ENCODE results near the gene DDHD1.
"Not testable (repeated sequence)": the region's sequence is repeated elsewhere in the genome, so short reads cannot be mapped to it uniquely, and the experiment has no call there.

DDHD1 gene

DNA sequence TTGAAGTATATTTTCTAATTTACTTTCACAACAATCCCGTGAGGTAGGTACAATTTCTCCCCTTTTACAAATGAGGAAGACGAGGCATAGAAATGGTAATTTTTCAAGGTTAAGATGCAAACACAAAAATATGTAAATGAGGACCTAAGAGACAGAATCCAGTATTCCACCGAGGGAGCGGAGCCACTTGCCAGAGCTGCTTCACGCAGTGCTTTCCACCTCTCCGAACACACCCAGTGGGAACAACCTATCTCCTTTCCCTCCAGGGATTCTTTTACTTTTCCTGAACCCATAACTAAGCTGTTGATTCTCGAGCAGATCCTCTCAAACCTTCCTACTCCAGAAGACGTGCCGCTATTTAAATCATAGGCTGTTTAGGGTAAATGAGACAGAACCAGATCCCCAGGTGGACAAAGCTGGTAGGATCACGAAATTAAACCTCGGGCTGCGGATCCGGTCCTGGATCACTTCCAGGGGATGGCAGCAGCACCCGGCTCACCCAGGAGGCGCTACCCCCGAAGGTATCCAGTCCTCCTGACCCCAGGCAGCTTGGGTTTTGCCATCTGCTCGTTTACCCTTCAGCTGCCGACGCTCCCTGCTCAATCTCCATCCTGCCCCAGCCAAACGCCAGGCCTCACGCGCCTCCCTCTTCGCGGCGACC, 1.5 kb downstream of the DDHD1 start:
- H3K79me2 ChIP-seq (ENCODE audit: control insufficient read depth, insufficient read depth, low read length, unreplicated experiment): peaks cover 43% of the 10 kb centered on the region
- H2AFZ ChIP-seq (ENCODE audit: low read length, unreplicated experiment): peak overlapping the region; percentile 55

DNA sequence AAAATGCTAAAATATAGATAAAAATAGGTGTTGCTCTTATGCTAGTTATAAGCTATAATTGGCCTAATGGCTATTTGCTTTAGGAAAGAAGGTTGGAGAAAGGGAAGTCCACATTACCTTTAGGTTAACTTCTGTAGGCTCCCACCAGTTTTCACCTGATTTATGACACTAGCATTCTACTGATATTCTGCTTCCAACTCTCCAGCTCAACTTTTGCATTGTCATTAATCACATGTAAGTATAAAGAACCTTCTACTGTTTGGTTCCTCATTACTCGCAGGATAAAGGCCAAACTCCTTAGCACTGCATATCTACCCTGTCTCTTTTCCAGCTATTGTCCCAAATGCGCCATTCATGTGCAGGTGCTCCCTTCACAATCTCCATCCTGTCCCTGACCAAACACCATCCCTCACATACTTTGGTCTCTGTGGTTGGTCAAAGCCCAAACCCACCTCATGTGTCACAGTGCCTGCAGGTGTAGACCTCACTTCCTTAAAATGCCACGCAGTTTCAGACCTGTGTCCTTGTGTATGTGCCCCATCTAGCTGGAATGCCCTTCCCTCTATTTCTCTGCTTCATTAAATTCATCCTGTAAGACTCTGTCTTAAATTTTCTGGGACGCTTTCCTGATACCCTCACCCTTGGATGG, 3.3 kb downstream of the DDHD1 start:
- no peaks in the 10 kb centered on the region for H3K27me3 ChIP-seq (ENCODE audit: insufficient read depth, low read length)
- no peak overlapping the region for H3K4me3 ChIP-seq (ENCODE audit: low read depth, low read length)
- no peaks in the 10 kb centered on the region for H3K36me3 ChIP-seq (ENCODE audit: insufficient read depth, low read length)
- H3K27ac ChIP-seq (ENCODE audit: low read depth, low read length): no peak overlapping the region
- peaks cover 28% of the 10 kb centered on the region for H3K4me1 ChIP-seq (ENCODE audit: control insufficient read depth, insufficient read depth, low read length, unreplicated experiment)
- H2AFZ ChIP-seq (ENCODE audit: low read length, unreplicated experiment): no peak overlapping the region
- peaks cover 45% of the 10 kb centered on the region for H3K79me2 ChIP-seq (ENCODE audit: control insufficient read depth, insufficient read depth, low read length, unreplicated experiment)

More for the DNA sequence above, 1.5 kb downstream of the DDHD1 start:
- H3K27ac ChIP-seq (ENCODE audit: low read depth, low read length): no peak overlapping the region
- peak overlapping the region; percentile 90 for H3K4me3 ChIP-seq (ENCODE audit: low read depth, low read length)
- no peaks in the 10 kb centered on the region for H3K36me3 ChIP-seq (ENCODE audit: insufficient read depth, low read length)
- peaks cover 28% of the 10 kb centered on the region for H3K4me1 ChIP-seq (ENCODE audit: control insufficient read depth, insufficient read depth, low read length, unreplicated experiment)
- no peaks in the 10 kb centered on the region for H3K27me3 ChIP-seq (ENCODE audit: insufficient read depth, low read length)

DNA sequence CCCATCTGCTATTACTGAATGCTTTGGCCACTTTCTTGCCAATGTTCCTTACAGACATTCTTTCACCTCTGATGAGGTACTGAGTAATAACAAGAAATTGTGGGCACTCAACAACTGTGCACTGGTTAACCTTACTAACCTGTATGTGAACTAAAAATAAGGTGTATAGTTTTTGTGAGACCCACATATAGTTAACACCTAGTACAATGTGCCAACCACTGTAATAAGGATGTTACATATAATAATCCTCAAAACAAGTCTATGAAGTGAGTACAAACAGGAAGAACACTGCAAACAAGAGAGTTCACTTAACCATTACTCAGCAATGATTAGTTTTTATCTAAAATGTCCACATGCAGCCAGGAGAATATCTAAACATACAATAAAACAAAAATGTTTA, 4.5 kb downstream of the DDHD1 start:
- Histone ChIP-seq H3K36me3 (ENCODE audit: insufficient read depth, low read length) (no peaks in the 10 kb centered on the region), H3K79me2 (ENCODE audit: control insufficient read depth, insufficient read depth, low read length, unreplicated experiment) (peaks cover 45% of the 10 kb centered on the region), H3K27me3 (ENCODE audit: insufficient read depth, low read length) (no peaks in the 10 kb centered on the region), H2AFZ (ENCODE audit: low read length, unreplicated experiment) (no peak overlapping the region), H3K4me1 (ENCODE audit: control insufficient read depth, insufficient read depth, low read length, unreplicated experiment) (peaks cover 27% of the 10 kb centered on the region), H3K4me3 (ENCODE audit: low read depth, low read length) (no peak overlapping the region), H3K27ac (ENCODE audit: low read depth, low read length) (no peak overlapping the region)

GRCh38 chr14:53147893-53148292, 5.2 kb downstream of the DDHD1 start:
- Histone ChIP-seq H3K4me3 (ENCODE audit: low read depth, low read length) (no peak overlapping the region), H3K79me2 (ENCODE audit: control insufficient read depth, insufficient read depth, low read length, unreplicated experiment) (peaks cover 45% of the 10 kb centered on the region), H2AFZ (ENCODE audit: low read length, unreplicated experiment) (no peak overlapping the region), H3K27ac (ENCODE audit: low read depth, low read length) (no peak overlapping the region), H3K36me3 (ENCODE audit: insufficient read depth, low read length) (no peaks in the 10 kb centered on the region), H3K27me3 (ENCODE audit: insufficient read depth, low read length) (no peaks in the 10 kb centered on the region), H3K4me1 (ENCODE audit: control insufficient read depth, insufficient read depth, low read length, unreplicated experiment) (peaks cover 24% of the 10 kb centered on the region)

- Histone ChIP-seq H3K27ac (ENCODE audit: low read depth, low read length) (no peak overlapping the region), H3K27me3 (ENCODE audit: insufficient read depth, low read length) (no peaks in the 10 kb centered on the region), H2AFZ (ENCODE audit: low read length, unreplicated experiment) (no peak overlapping the region), H3K4me1 (ENCODE audit: control insufficient read depth, insufficient read depth, low read length, unreplicated experiment) (peaks cover 24% of the 10 kb centered on the region), H3K4me3 (ENCODE audit: low read depth, low read length) (no peak overlapping the region), H3K79me2 (ENCODE audit: control insufficient read depth, insufficient read depth, low read length, unreplicated experiment) (peaks cover 45% of the 10 kb centered on the region), H3K36me3 (ENCODE audit: insufficient read depth, low read length) (0 out of 2 replicates have a peak, but pooled peaks cover 4% of the 10 kb centered on the region)
These were observed 5.9 kb downstream of the DDHD1 start for GRCh38 chr14:53147208-53147607.

DNA sequence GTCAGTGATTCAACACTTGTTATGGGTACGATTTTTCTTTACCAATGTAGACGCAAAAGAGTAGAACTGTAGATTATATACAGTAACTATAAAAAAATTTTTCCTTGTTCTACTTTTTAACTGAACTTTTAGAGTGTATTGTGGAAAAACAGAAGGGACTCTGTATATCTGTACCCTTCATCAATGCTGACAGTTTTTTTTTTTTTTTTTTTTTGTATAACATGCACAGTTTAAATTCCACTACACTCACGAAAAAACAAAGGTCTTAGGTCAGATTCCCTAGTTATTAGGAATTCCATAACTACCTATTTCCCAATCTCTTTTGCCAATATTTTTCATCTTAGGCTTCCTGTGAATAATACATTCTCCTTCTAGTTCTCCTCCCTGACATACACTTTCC, 6.4 kb downstream of the DDHD1 start:
- H3K4me3 ChIP-seq (ENCODE audit: low read depth, low read length): no peak overlapping the region
- no peaks in the 10 kb centered on the region for H3K27me3 ChIP-seq (ENCODE audit: insufficient read depth, low read length)
- peaks cover 24% of the 10 kb centered on the region for H3K4me1 ChIP-seq (ENCODE audit: control insufficient read depth, insufficient read depth, low read length, unreplicated experiment)
- H3K36me3 ChIP-seq (ENCODE audit: insufficient read depth, low read length): 0 out of 2 replicates have a peak, but pooled peaks cover 4% of the 10 kb centered on the region
- H3K27ac ChIP-seq (ENCODE audit: low read depth, low read length): no peak overlapping the region
- H3K79me2 ChIP-seq (ENCODE audit: control insufficient read depth, insufficient read depth, low read length, unreplicated experiment): peaks cover 40% of the 10 kb centered on the region
- no peak overlapping the region for H2AFZ ChIP-seq (ENCODE audit: low read length, unreplicated experiment)

- no peak overlapping the region for H2AFZ ChIP-seq (ENCODE audit: low read length, unreplicated experiment)
- H3K36me3 ChIP-seq (ENCODE audit: insufficient read depth, low read length): peaks cover 16% of the 10 kb centered on the region
- H3K4me1 ChIP-seq (ENCODE audit: control insufficient read depth, insufficient read depth, low read length, unreplicated experiment): peaks cover 7% of the 10 kb centered on the region
- H3K4me3 ChIP-seq (ENCODE audit: low read depth, low read length): no peak overlapping the region
- H3K27me3 ChIP-seq (ENCODE audit: insufficient read depth, low read length): no peaks in the 10 kb centered on the region
- H3K27ac ChIP-seq (ENCODE audit: low read depth, low read length): no peak overlapping the region
- peaks cover 17% of the 10 kb centered on the region for H3K79me2 ChIP-seq (ENCODE audit: control insufficient read depth, insufficient read depth, low read length, unreplicated experiment)
These were observed 8.9 kb downstream of the DDHD1 start for GRCh38 chr14:53144244-53144643.

DNA sequence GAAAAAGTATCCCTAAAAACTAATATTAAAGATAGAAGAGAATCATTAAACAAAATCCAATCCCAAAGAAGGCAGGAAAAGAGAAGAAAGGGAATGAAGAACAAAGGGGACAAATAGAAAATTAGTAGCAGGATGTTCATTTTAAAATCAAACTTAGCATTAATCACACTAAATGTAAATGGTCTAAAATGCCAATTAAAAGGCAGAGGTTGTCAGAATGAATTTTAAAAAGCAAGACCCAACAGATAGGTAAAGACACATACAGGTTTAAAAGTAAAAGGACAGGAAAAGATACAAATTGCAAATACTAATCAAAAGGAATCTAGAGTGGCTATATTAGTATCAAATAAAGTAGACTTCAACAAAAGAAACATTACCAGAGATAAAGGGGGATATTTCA, 12.5 kb downstream of the DDHD1 start:
- no peak overlapping the region for H3K27ac ChIP-seq (ENCODE audit: low read depth, low read length)
- H2AFZ ChIP-seq (ENCODE audit: low read length, unreplicated experiment): no peak overlapping the region
- peaks cover 20% of the 10 kb centered on the region for H3K36me3 ChIP-seq (ENCODE audit: insufficient read depth, low read length)
- no peak overlapping the region for H3K4me3 ChIP-seq (ENCODE audit: low read depth, low read length)
- H3K4me1 ChIP-seq (ENCODE audit: control insufficient read depth, insufficient read depth, low read length, unreplicated experiment): no peaks in the 10 kb centered on the region
- no peaks in the 10 kb centered on the region for H3K27me3 ChIP-seq (ENCODE audit: insufficient read depth, low read length)
- peaks cover 14% of the 10 kb centered on the region for H3K79me2 ChIP-seq (ENCODE audit: control insufficient read depth, insufficient read depth, low read length, unreplicated experiment)

- Histone ChIP-seq H2AFZ (ENCODE audit: low read length, unreplicated experiment) (no peak overlapping the region), H3K4me3 (ENCODE audit: low read depth, low read length) (no peak overlapping the region), H3K79me2 (ENCODE audit: control insufficient read depth, insufficient read depth, low read length, unreplicated experiment) (peaks cover 17% of the 10 kb centered on the region), H3K27ac (ENCODE audit: low read depth, low read length) (no peak overlapping the region), H3K27me3 (ENCODE audit: insufficient read depth, low read length) (no peaks in the 10 kb centered on the region), H3K4me1 (ENCODE audit: control insufficient read depth, insufficient read depth, low read length, unreplicated experiment) (no peaks in the 10 kb centered on the region), H3K36me3 (ENCODE audit: insufficient read depth, low read length) (peaks cover 19% of the 10 kb centered on the region)
These were observed 15.4 kb downstream of the DDHD1 start for GRCh38 chr14:53137568-53138203.

DNA sequence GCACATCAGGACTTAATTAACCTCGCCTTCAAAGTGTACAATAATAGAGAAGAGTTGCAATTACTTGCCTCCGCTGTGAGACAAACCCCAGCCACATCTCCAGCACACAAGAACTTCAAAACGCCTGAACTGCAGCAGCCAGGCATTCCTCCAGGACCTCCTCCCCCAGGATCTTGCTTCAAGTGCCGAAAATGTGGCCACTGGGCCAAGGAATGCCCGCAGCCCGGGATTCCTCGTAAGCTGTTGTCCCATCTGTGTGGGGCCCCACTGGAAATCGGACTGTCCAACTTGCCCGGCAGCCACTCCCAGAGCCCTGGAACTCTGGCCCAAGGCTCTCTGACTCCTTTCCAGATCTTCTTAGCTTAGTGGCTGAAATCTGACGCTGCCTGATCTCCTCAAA, 22.6 kb downstream of the DDHD1 start:
- not testable (repeated sequence) for H2AFZ ChIP-seq (ENCODE audit: low read length, unreplicated experiment)

More for the DNA sequence above, 22.6 kb downstream of the DDHD1 start:
- not testable (repeated sequence) for H3K27ac ChIP-seq (ENCODE audit: low read depth, low read length); H3K36me3 ChIP-seq (ENCODE audit: insufficient read depth, low read length); H3K79me2 ChIP-seq (ENCODE audit: control insufficient read depth, insufficient read depth, low read length, unreplicated experiment); H3K27me3 ChIP-seq (ENCODE audit: insufficient read depth, low read length); H3K4me3 ChIP-seq (ENCODE audit: low read depth, low read length)
- H3K4me1 ChIP-seq (ENCODE audit: control insufficient read depth, insufficient read depth, low read length, unreplicated experiment): peaks cover 11% of the 10 kb centered on the region
